H1 (cell line): ENCODE data around the gene GIMAP5.

Source experiments
- POLR2A ChIP-seq, 2 experiments: IDR thresholded peaks; 1 replicate in 1 of 2; 2 replicates in 1 of 2; pipeline ENCODE4 v1.6.1; 2011; ENCODE audit warnings: low read depth in 2 of 2, low read length in 2 of 2, mild to moderate bottlenecking in 2 of 2; ENCODE audit errors: control extremely low read depth in 1 of 2
- YY1 ChIP-seq: IDR thresholded peaks from 2 replicates; pipeline ENCODE4 v1.6.1; 2011; ENCODE audit warnings: low read depth, mild to moderate bottlenecking, low read length

DNA sequence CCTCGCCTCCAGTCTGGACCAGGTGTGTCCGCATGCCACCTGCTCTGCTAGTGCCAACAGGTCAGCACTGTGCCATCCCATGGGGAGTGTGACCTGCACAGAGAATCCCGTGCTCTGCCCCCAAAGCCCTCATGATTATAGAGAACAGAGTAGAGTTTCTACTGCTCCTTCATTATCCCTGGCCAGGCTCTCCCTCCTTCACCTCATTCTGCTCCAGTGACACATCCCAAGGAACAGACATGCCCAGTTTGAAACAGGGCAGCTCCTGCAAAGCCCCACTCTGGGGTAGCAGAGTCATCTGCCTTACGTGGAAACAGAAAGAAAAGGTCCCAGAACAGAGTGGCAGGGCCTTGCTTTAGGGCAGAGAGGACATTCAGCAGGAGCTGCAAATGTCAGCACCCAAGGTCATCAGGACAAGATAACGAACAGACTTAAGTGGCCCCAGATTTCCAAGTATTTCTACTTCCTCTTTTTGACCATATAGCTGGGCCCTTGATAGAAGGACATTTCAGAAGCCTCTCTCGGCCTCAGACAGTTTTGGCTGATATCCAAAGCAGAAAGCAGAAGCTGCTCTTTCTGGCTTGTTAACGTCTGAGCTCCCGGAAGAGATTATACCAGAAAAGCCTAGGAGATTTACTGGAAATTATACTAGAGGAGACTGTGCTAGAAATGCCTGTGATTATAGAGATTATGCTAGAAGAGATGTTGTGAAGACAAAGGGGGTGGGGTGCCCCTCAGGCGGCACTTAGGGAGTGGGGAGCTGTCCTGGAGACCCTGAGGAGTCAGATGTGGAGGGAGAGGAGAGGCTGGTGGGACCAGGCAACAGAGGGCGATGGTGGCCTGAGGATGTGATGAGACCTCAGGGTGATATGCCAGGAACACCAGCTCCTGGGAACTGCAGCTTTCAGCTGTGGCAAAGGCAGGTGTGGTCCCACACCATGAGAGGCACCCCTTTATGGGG, 50.4 kb downstream of the GIMAP5 start:
- TF ChIP-seq POLR2A (IDR thresholded peaks at IDR 0.05; ENCODE audit: control extremely low read depth in 1 of 2, low read depth in 2 of 2, low read length in 2 of 2) = no peak
- no peak for TF ChIP-seq YY1
